Left ventricle myocardium inferior (tissue), 1 donor: ENCODE measurements around the gene NAAA. TPM values are rescaled to one million over a fixed set of nuclear protein-coding genes. Genes with fewer than 3 reads are reported as not detected.

Experiments used
- DNase-seq: peaks from one replicate; pipeline ENCODE4 v3.0.0-alpha.2; 2020
- H3K27ac ChIP-seq: fragments of 200-600 bp; replicated peaks from 2 replicates; pipeline ENCODE4 v1.8.0; 2021
- H3K27me3 ChIP-seq: fragments of 200-600 bp; 2 replicates; pipeline ENCODE4 v1.8.0; 2021; ENCODE audit warnings: low read depth
- H3K36me3 ChIP-seq: fragments of 200-600 bp; 2 replicates; pipeline ENCODE4 v1.8.0; 2021
- H3K4me1 ChIP-seq: fragments of 200-600 bp; 2 replicates; pipeline ENCODE4 v1.8.0; 2021
- H3K4me3 ChIP-seq: fragments of 200-600 bp; 2 replicates; pipeline ENCODE4 v1.8.0; 2021; ENCODE audit warnings: mild to moderate bottlenecking, moderate library complexity
- H3K9me3 ChIP-seq: fragments of 200-600 bp; replicated peaks from 2 replicates; pipeline ENCODE4 v1.8.0; 2021
- CTCF ChIP-seq: fragments of 200-600 bp; IDR thresholded peaks from 2 replicates; pipeline ENCODE4 v1.8.0; 2021; ENCODE audit warnings: antibody characterized with exemption, mild to moderate bottlenecking, borderline replicate concordance
- intact Hi-C: fragments of 100-400 bp; cut with micrococcal nuclease; formaldehyde crosslinking; loops from one replicate; pipeline ENCODE4 v1.11.0; 2022
- total RNA-seq: library from RNA; stranded (reverse); fragmentation: NEBNext Ultra II Directional; extraction: Animal tissue kit (Norgen Biotek cat#: 25700); gene quantifications from one replicate; pipeline ENCODE4 v1.2.1, GENCODE V29; 2021
- donor health status: DM: no; HTN: yes; CAD: no; lungs with severe emphysema.

NAAA gene
- total RNA-seq, 1 donor from 2014 or later, result 12.9 TPM

- Histone ChIP-seq H3K4me1 (no peaks in the 10 kb centered on the region), H3K27ac (no peak overlapping the region), H3K27me3 (peaks cover 24% of the 10 kb centered on the region), H3K36me3 (no peaks in the 10 kb centered on the region), H3K4me3 (no peak overlapping the region), H3K9me3 (no peaks in the 10 kb centered on the region)
- TF ChIP-seq CTCF, result no peak
- intact Hi-C loops, result no loop called here
- no peak for DNase-seq
Measured at GRCh38 chr4:75904076-75904475, 36.7 kb downstream of the NAAA start.

GRCh38 chr4:75902352-75902751 is 38.5 kb downstream of the NAAA start, which contains the start of gene PPEF2:
Gene PPEF2 (minus strand): TSS chr4:75902452. CDS start chr4:75896325, 6,127 bp downstream.
- intact Hi-C loops, result no loop called here
- no peak for TF ChIP-seq CTCF
- Histone ChIP-seq H3K36me3 (no peaks in the 10 kb centered on the region), H3K27ac (no peak within 1 kb of the TSS), H3K4me3 (no peak within 1 kb of the TSS), H3K4me1 (no peaks in the 10 kb centered on the region), H3K27me3 (peaks cover 24% of the 10 kb centered on the region), H3K9me3 (no peaks in the 10 kb centered on the region)
- DNase-seq, result no peak

- H3K4me1 ChIP-seq, result no peaks in the 10 kb centered on the region
- DNase-seq, result no peak
- H3K27me3 ChIP-seq, result peaks cover 16% of the 10 kb centered on the region
- intact Hi-C loops, result no loop called here
- H3K9me3 ChIP-seq, result no peaks in the 10 kb centered on the region
- H3K36me3 ChIP-seq, result no peaks in the 10 kb centered on the region
- no peak for TF ChIP-seq CTCF
- H3K4me3 ChIP-seq, result no peak overlapping the region
- no peak overlapping the region for H3K27ac ChIP-seq
Measured at GRCh38 chr4:75898536-75898935, 42.3 kb downstream of the NAAA start.

- intact Hi-C loops, result no loop called here
- no peak for DNase-seq
- no peak overlapping the region for H3K4me3 ChIP-seq
- no peaks in the 10 kb centered on the region for H3K4me1 ChIP-seq
- peak; percentile 60 for TF ChIP-seq CTCF
- H3K9me3 ChIP-seq, result no peaks in the 10 kb centered on the region
- no peak overlapping the region for H3K27ac ChIP-seq
- H3K27me3 ChIP-seq, result peaks cover 23% of the 10 kb centered on the region
- no peaks in the 10 kb centered on the region for H3K36me3 ChIP-seq
Measured at GRCh38 chr4:75895744-75896314, 45.0 kb downstream of the NAAA start.

GRCh38 chr4:75892508-75892907 is 48.3 kb downstream of the NAAA start:
- Histone ChIP-seq H3K9me3 (no peaks in the 10 kb centered on the region), H3K4me1 (no peaks in the 10 kb centered on the region), H3K4me3 (no peak overlapping the region), H3K36me3 (no peaks in the 10 kb centered on the region), H3K27me3 (peaks cover 37% of the 10 kb centered on the region), H3K27ac (no peak overlapping the region)
- no peak for DNase-seq
- TF ChIP-seq CTCF, result no peak
- intact Hi-C loops, result no loop called here
